ENCODE results near the gene TMEM229A.

Gene TMEM229A

DNA sequence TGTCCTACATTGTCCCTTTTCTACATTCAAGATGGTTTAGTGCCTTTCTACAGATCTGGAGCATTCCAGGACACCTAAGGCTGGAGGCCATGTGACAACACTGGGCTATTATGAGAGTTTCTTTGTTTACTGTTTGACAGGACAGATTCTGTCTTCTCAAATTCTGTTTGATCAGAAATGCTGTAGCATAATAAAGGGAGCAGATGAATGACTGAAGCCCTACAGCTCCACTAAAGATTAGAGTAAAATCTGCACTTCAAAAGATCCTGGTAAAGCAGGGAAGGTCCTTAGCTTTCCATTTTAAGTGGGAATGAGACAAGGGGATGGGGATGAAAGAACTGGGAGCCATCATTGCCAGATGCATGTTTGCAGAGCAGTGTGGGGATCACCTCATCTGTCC, 38.4 kb downstream of the TMEM229A start:
- FAIRE-seq (no peak), DNase-seq (ENCODE audit: insufficient read length, low spot score) (no peak)
- no peak for TF ChIP-seq POLR2A (IDR thresholded peaks at IDR 0.05; ENCODE audit: low read depth, low read length)
- no peak for TF ChIP-seq SPI1 (IDR thresholded peaks at IDR 0.05; ENCODE audit: low read depth, low read length)
- TF ChIP-seq PAX5 (IDR thresholded peaks at IDR 0.05; ENCODE audit: insufficient read depth, low read length, severe bottlenecking), result no peak

- no peak for TF ChIP-seq POLR2AphosphoS5 (IDR thresholded peaks at IDR 0.05; ENCODE audit: low read depth, low read length)
- TF ChIP-seq SPI1 (IDR thresholded peaks at IDR 0.05; ENCODE audit: low read depth, low read length), result no peak
- no peak for TF ChIP-seq TAF1 (IDR thresholded peaks at IDR 0.05; ENCODE audit: low read depth, low read length)
- no peak for TF ChIP-seq PAX5 (IDR thresholded peaks at IDR 0.05; ENCODE audit: insufficient read depth, low read length, severe bottlenecking)
- no peak for TF ChIP-seq POLR2A (IDR thresholded peaks at IDR 0.05; ENCODE audit: low read depth, low read length)
- no peak for TF ChIP-seq POU2F2 (IDR thresholded peaks at IDR 0.05; ENCODE audit: low read depth, low read length)
- FAIRE-seq (no peak), DNase-seq (ENCODE audit: insufficient read length, low spot score) (no peak)
Observed at GRCh38 chr7:123993996-123994395, 38.9 kb downstream of the TMEM229A start.

- FAIRE-seq (no peak), DNase-seq (ENCODE audit: insufficient read length, low spot score) (no peak)
- TF ChIP-seq POLR2A (IDR thresholded peaks at IDR 0.05; ENCODE audit: low read depth, low read length), result no peak
- TF ChIP-seq PAX5 (IDR thresholded peaks at IDR 0.05; ENCODE audit: insufficient read depth, low read length, severe bottlenecking), result no peak
- TF ChIP-seq POU2F2 (IDR thresholded peaks at IDR 0.05; ENCODE audit: low read depth, low read length), result no peak
- TF ChIP-seq SPI1 (IDR thresholded peaks at IDR 0.05; ENCODE audit: low read depth, low read length), result no peak
Observed at GRCh38 chr7:123992913-123993518, 39.9 kb downstream of the TMEM229A start.

DNA sequence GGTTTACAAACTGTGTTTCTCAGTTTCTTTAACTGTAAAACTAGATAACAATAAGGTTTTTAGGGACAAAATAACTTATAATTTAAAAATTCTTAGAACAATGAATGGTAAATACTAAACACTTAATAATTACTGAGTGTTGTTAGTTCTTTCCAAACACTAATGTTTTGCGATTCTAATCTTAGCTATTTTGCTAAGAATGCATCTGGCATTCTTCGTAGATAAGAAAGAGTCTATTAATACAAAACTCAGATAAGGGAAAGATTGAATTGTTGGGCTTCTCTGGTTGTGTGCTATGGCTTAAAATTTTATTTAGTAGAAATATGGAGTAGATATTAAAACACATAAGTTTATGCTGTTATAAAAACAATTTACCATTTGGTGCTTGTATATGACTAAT, 45.4 kb downstream of the TMEM229A start:
- FAIRE-seq (no peak), DNase-seq (ENCODE audit: insufficient read length, low spot score) (no peak)
- TF ChIP-seq TAF1 (IDR thresholded peaks at IDR 0.05; ENCODE audit: low read depth, low read length), result no peak
- TF ChIP-seq PAX5 (IDR thresholded peaks at IDR 0.05; ENCODE audit: insufficient read depth, low read length, severe bottlenecking), result no peak
- TF ChIP-seq SPI1 (IDR thresholded peaks at IDR 0.05; ENCODE audit: low read depth, low read length), result no peak
- no peak for TF ChIP-seq POLR2AphosphoS5 (IDR thresholded peaks at IDR 0.05; ENCODE audit: low read depth, low read length)
- TF ChIP-seq POLR2A (IDR thresholded peaks at IDR 0.05; ENCODE audit: low read depth, low read length), result no peak
- TF ChIP-seq POU2F2 (IDR thresholded peaks at IDR 0.05; ENCODE audit: low read depth, low read length), result no peak
